ENCODE data around the gene EIF4E.
"Not testable (repeated sequence)": the region's sequence is repeated elsewhere in the genome, so short reads cannot be mapped to it uniquely, and the experiment has no call there.

The EIF4E gene

DNA sequence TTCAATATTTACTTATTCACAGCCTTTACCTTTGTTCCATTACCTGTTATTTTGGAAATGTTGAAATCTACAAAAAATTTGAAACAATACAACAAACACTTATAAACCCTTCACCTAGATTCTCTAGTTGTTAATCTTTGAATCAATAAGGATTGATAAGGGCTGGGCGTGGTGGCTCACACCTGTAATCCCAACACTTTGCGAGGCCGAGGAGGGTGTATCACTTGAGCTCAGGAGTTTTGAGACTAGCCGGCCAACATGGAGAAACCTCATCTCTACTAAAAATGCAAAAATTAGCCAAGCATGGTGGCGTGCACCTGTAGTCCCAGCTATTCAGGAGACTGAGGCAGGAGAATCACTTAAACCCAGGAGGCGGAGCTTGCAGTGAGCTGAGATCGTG is 5.9 kb upstream of the EIF4E start:
- not testable (repeated sequence) for H3K27me3 ChIP-seq (ENCODE audit: control insufficient read depth, insufficient read depth, low read length, poor library complexity, severe bottlenecking); H3K4me3 ChIP-seq (ENCODE audit: insufficient read depth, low read depth, low read length); H3K27ac ChIP-seq (ENCODE audit: insufficient read depth, low read depth, low read length, poor library complexity, severe bottlenecking); H3K4me1 ChIP-seq (ENCODE audit: control insufficient read depth, insufficient read depth, low read length); H3K9me3 ChIP-seq (ENCODE audit: control insufficient read depth, low read length); H3K36me3 ChIP-seq (ENCODE audit: control insufficient read depth, insufficient read depth, low read length)
- 92 to 93% methylated on average over 7 of the region's 7 CpGs for WGBS, 2 experiments

DNA sequence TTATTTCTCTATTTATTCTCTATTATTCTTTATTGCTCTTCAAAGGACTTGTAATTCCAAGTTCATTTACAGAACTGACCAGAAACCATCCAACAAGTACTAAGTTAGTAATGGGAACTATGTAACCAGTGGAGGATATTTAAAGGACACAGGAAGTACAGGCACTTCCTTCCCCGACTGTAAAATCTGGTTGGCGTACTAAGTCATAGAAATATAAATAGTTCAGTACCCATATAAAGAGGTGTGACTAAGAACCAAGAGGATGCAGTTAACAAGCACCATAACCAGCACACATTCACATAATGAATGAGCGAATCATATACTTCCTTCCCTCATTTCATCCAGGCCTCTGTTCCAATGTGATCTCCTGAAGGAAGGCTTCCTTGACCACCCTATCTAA is 3.6 kb upstream of the EIF4E start:
- no peak overlapping the region for H3K27ac ChIP-seq (ENCODE audit: insufficient read depth, low read depth, low read length, poor library complexity, severe bottlenecking)
- no peak overlapping the region for H3K4me3 ChIP-seq (ENCODE audit: insufficient read depth, low read depth, low read length)
- H3K9me3 ChIP-seq (ENCODE audit: control insufficient read depth, low read length): no peaks in the 10 kb centered on the region
- H3K27me3 ChIP-seq (ENCODE audit: control insufficient read depth, insufficient read depth, low read length, poor library complexity, severe bottlenecking): no peaks in the 10 kb centered on the region
- no peaks in the 10 kb centered on the region for H3K4me1 ChIP-seq (ENCODE audit: control insufficient read depth, insufficient read depth, low read length)
- WGBS, 2 experiments: 92 to 95% methylated on average over 1 to 3 of the region's 3 CpGs
- H3K36me3 ChIP-seq (ENCODE audit: control insufficient read depth, insufficient read depth, low read length): no peaks in the 10 kb centered on the region

DNA sequence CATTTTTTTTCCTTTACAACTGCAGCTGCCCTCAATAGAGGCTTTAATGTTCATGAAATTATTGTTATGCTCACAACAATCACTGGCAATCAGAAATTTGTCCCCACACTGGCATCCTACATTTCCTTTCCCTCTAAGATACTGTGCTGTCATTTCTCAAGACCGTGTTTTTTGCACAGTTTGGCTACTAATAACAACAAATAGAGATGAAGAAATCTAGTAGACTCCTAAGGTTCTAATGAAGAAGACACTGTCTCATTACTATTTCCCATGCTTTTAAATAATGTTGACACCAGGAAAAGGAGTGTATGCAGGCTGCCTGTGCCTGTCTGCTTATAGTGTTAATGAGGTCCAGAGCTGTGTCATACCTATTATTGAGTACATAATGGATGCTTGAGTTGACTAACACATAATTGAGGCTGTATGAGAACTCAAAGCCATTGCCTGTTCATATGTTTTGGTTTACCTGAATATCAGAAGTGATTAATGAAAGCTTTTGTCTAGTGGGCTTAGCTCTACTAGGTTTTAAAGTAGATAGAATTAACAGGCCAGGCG is 1.5 kb upstream of the EIF4E start:
- Histone ChIP-seq H3K36me3 (ENCODE audit: control insufficient read depth, insufficient read depth, low read length) (peaks cover 6% of the 10 kb centered on the region), H3K4me3 (ENCODE audit: insufficient read depth, low read depth, low read length) (no peak overlapping the region), H3K4me1 (ENCODE audit: control insufficient read depth, insufficient read depth, low read length) (no peaks in the 10 kb centered on the region), H3K27ac (ENCODE audit: insufficient read depth, low read depth, low read length, poor library complexity, severe bottlenecking) (no peak overlapping the region), H3K9me3 (ENCODE audit: control insufficient read depth, low read length) (no peaks in the 10 kb centered on the region), H3K27me3 (ENCODE audit: control insufficient read depth, insufficient read depth, low read length, poor library complexity, severe bottlenecking) (no peaks in the 10 kb centered on the region)
- WGBS, 2 experiments: 89 to 95% methylated on average over 2 of the region's 2 CpGs

DNA sequence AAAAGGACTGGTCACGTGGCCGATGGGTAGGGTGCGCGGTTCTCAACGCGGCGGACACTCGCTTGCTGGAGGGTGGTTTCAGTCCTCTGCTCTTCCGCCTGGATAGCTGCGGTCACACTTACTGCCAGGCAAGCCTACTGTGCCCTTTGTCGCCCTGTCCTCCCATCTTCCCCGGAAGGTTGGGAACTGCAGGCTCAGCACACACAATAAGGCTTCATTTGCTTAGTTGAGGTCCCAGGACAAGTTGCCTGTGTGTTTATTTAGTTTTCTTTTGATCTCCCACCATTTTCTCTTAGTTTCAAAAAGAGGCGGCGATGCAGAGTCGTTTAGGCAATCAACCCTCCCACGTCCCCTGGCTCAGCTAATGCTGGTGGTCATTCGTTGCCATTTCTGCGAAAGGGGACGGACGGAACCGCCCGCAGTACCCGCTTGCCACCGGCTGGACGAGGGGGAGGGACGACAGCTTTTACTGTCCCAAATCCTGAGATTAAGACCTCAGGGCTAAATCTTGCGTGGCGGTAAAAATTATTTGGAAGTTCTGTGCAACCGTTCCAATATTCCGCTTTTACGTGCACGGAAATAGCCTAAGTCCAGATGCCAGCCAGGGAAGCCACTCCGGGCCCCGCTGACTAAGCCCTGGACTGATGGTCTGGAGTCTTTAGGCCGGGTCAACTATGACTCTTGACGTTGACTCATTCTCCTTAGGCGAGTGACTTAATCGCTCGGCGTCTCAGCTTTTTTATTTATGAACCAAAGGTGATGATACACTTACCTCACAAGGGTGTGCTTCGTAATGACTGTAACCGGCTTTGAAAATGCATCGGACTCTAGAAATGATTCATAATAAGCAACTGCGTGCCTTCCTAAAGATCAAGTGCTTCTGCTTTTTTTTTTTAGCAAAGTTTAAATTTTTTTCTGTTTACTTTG is 671 bp upstream of the EIF4E start:
- H3K4me3 ChIP-seq (ENCODE audit: insufficient read depth, low read depth, low read length): peak overlapping the region; percentile 98
- 68 to 69% methylated on average over 44 of the region's 44 CpGs for WGBS, 2 experiments
- no peaks in the 10 kb centered on the region for H3K9me3 ChIP-seq (ENCODE audit: control insufficient read depth, low read length)
- H3K36me3 ChIP-seq (ENCODE audit: control insufficient read depth, insufficient read depth, low read length): peaks cover 6% of the 10 kb centered on the region
- no peaks in the 10 kb centered on the region for H3K27me3 ChIP-seq (ENCODE audit: control insufficient read depth, insufficient read depth, low read length, poor library complexity, severe bottlenecking)
- H3K4me1 ChIP-seq (ENCODE audit: control insufficient read depth, insufficient read depth, low read length): no peaks in the 10 kb centered on the region
- peak overlapping the region; percentile 48 for H3K27ac ChIP-seq (ENCODE audit: insufficient read depth, low read depth, low read length, poor library complexity, severe bottlenecking)

DNA sequence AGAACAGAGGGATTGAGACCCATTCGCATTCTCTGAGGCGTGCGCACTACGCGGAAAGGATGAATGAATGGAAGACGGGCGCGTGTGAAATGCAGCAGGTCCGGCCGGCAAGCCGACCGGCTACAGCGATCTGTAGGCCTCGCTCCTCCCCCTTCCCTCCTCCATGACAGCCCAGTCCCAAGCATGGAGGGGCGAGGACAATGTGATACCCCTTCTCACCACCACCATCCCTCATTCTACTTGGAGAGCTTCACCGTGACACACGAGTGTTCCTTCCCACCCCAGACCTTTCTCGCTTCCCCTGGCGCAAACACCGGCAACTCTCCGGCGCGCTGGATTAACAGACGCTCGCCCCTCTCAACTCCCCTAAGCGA is 815 bp downstream of the EIF4E start:
- H3K9me3 ChIP-seq (ENCODE audit: control insufficient read depth, low read length): no peaks in the 10 kb centered on the region
- H3K27ac ChIP-seq (ENCODE audit: insufficient read depth, low read depth, low read length, poor library complexity, severe bottlenecking): peak overlapping the region; percentile 87
- 0 to 1% methylated on average over 26 of the region's 26 CpGs for WGBS, 2 experiments
- H3K4me3 ChIP-seq (ENCODE audit: insufficient read depth, low read depth, low read length): peak overlapping the region; percentile 98
- peaks cover 6% of the 10 kb centered on the region for H3K36me3 ChIP-seq (ENCODE audit: control insufficient read depth, insufficient read depth, low read length)
- no peaks in the 10 kb centered on the region for H3K27me3 ChIP-seq (ENCODE audit: control insufficient read depth, insufficient read depth, low read length, poor library complexity, severe bottlenecking)
- H3K4me1 ChIP-seq (ENCODE audit: control insufficient read depth, insufficient read depth, low read length): no peaks in the 10 kb centered on the region

DNA sequence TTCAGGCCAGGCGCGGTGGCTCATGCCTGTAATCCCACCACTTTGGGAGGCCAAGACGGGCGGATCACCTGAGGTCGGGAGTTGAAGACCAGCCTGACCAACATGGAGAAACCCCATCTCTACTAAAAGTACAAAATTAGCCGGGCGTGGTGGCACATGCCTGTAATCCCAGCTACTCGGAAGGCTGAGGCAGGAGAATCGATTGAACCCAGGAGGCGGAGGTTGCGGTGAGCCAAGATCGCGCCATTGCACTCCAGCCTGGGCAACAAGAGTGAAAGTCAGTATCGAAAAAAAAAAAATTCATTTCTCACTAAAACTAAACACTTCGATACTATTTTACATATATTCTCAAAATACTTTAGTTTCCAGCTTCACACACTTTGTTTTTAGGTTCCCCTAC is 2.7 kb downstream of the EIF4E start:
- WGBS, 2 experiments: 88 to 97% methylated on average over 15 of the region's 15 CpGs
- H3K4me3 ChIP-seq (ENCODE audit: insufficient read depth, low read depth, low read length); H3K27me3 ChIP-seq (ENCODE audit: control insufficient read depth, insufficient read depth, low read length, poor library complexity, severe bottlenecking); H3K9me3 ChIP-seq (ENCODE audit: control insufficient read depth, low read length); H3K27ac ChIP-seq (ENCODE audit: insufficient read depth, low read depth, low read length, poor library complexity, severe bottlenecking); H3K36me3 ChIP-seq (ENCODE audit: control insufficient read depth, insufficient read depth, low read length); H3K4me1 ChIP-seq (ENCODE audit: control insufficient read depth, insufficient read depth, low read length): not testable (repeated sequence)

DNA sequence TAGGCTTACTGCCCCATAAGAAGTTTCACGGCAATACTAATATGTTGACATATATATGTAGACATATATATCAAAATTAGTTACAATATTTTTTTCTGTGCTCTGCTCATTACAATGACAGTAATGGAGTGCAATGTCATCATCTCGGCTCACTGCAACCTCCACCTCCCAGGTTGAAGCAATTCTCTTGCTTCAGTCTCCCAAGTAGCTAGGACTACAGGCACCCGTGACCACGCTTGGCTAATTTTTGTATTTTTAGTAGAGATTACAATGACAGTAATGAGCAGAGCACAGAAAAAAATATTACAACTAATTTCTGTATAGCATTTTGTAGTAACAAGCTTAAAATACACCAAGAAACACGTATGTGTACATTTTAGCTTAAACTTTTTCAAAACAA is 7.6 kb downstream of the EIF4E start:
- Histone ChIP-seq H3K4me3 (ENCODE audit: insufficient read depth, low read depth, low read length) (no peak overlapping the region), H3K36me3 (ENCODE audit: control insufficient read depth, insufficient read depth, low read length) (peaks cover 23% of the 10 kb centered on the region), H3K9me3 (ENCODE audit: control insufficient read depth, low read length) (no peaks in the 10 kb centered on the region), H3K4me1 (ENCODE audit: control insufficient read depth, insufficient read depth, low read length) (no peaks in the 10 kb centered on the region), H3K27me3 (ENCODE audit: control insufficient read depth, insufficient read depth, low read length, poor library complexity, severe bottlenecking) (no peaks in the 10 kb centered on the region), H3K27ac (ENCODE audit: insufficient read depth, low read depth, low read length, poor library complexity, severe bottlenecking) (no peak overlapping the region)
- WGBS, 2 experiments: 96 to 100% methylated on average over 1 to 4 of the region's 5 CpGs

DNA sequence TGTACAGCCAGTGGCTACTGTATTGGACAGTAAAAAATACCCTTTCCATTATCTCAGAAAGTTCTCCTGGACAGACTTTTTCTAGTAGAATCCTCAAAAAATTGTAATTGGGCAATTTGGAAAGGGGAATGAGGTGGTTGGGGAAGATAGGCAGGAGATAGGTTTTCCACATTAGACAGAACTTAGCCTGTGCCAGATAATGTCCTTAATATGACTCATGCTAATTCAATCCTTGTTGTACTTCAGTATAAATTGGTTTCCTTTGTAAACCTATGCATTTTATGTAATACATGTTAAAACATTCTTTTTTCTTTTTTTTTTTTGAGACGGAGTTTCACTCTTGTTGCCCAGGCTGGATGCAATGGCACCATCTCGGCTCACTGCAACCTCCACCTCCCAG is 8.9 kb downstream of the EIF4E start:
- Histone ChIP-seq H3K4me1 (ENCODE audit: control insufficient read depth, insufficient read depth, low read length) (no peaks in the 10 kb centered on the region), H3K9me3 (ENCODE audit: control insufficient read depth, low read length) (no peaks in the 10 kb centered on the region), H3K4me3 (ENCODE audit: insufficient read depth, low read depth, low read length) (no peak overlapping the region), H3K27me3 (ENCODE audit: control insufficient read depth, insufficient read depth, low read length, poor library complexity, severe bottlenecking) (no peaks in the 10 kb centered on the region), H3K27ac (ENCODE audit: insufficient read depth, low read depth, low read length, poor library complexity, severe bottlenecking) (no peak overlapping the region), H3K36me3 (ENCODE audit: control insufficient read depth, insufficient read depth, low read length) (peaks cover 17% of the 10 kb centered on the region)
- WGBS, 2 experiments: 97 to 98% methylated on average over 2 of the region's 2 CpGs

DNA sequence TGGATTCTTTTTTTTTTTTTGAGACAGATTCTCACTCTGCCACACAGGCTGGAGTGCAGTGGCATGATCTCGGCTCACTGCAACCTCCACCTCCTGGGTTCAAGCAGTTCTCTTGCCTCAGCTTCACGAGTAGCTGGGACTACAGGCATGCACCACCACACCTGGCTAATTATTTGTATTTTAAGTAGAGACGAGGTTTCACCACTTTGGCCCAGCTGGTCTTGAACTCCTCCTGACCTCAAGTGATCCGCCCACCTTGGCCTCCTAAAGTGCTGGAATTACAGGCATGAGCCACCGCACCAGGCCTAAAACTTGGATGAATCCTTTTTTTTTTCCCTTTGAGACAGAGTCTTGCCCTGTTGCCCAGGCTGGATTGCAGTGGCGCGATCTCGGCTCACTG is 18.2 kb downstream of the EIF4E start:
- H3K4me1 ChIP-seq (ENCODE audit: control insufficient read depth, insufficient read depth, low read length); H3K27ac ChIP-seq (ENCODE audit: insufficient read depth, low read depth, low read length, poor library complexity, severe bottlenecking); H3K9me3 ChIP-seq (ENCODE audit: control insufficient read depth, low read length); H3K4me3 ChIP-seq (ENCODE audit: insufficient read depth, low read depth, low read length); H3K27me3 ChIP-seq (ENCODE audit: control insufficient read depth, insufficient read depth, low read length, poor library complexity, severe bottlenecking); H3K36me3 ChIP-seq (ENCODE audit: control insufficient read depth, insufficient read depth, low read length): not testable (repeated sequence)
- 82% methylated on average over 8 of the region's 8 CpGs for WGBS, 2 experiments

DNA sequence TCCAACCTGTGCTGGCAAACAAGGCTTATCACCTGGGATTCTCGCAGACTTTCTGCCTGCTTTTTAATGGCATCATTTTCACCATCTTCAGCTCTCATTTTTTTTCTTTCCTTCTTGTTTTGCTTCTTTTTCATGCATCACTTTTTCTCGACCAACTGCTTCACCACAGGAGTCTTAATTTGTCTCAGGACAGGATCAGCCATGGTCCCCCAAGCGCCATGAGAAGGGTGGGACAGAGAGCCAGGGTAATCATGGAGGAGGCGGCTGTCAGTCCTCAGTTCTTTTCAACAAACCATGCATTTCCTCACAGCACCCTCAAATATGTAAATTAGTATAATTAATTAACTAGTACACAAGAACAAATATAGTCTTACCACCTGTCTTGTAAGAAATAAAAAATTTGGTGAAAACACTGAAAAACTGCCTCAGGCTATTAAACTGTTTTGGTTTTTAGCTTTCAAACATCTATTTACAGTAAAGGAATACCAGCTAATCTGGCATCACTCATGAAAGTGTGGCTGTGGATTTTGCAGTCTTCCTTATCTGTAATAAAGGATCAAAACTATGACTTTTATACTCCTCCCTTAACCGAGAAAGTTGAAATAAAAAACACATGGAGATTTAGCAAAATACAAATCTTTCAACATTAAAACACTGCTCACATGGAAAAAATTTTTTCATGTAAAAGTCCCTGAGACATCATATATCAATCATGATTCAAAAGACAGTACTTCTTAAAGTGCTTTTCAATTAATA is 19.1 kb downstream of the EIF4E start:
- Histone ChIP-seq H3K4me3 (ENCODE audit: insufficient read depth, low read depth, low read length) (no peak overlapping the region), H3K27me3 (ENCODE audit: control insufficient read depth, insufficient read depth, low read length, poor library complexity, severe bottlenecking) (no peaks in the 10 kb centered on the region), H3K4me1 (ENCODE audit: control insufficient read depth, insufficient read depth, low read length) (peaks cover 3% of the 10 kb centered on the region), H3K27ac (ENCODE audit: insufficient read depth, low read depth, low read length, poor library complexity, severe bottlenecking) (no peak overlapping the region), H3K9me3 (ENCODE audit: control insufficient read depth, low read length) (no peaks in the 10 kb centered on the region), H3K36me3 (ENCODE audit: control insufficient read depth, insufficient read depth, low read length) (no peaks in the 10 kb centered on the region)
- 68 to 78% methylated on average over 3 of the region's 5 CpGs for WGBS, 2 experiments
